ENCODE measurements around the gene TMEM266.

Gene TMEM266

DNA sequence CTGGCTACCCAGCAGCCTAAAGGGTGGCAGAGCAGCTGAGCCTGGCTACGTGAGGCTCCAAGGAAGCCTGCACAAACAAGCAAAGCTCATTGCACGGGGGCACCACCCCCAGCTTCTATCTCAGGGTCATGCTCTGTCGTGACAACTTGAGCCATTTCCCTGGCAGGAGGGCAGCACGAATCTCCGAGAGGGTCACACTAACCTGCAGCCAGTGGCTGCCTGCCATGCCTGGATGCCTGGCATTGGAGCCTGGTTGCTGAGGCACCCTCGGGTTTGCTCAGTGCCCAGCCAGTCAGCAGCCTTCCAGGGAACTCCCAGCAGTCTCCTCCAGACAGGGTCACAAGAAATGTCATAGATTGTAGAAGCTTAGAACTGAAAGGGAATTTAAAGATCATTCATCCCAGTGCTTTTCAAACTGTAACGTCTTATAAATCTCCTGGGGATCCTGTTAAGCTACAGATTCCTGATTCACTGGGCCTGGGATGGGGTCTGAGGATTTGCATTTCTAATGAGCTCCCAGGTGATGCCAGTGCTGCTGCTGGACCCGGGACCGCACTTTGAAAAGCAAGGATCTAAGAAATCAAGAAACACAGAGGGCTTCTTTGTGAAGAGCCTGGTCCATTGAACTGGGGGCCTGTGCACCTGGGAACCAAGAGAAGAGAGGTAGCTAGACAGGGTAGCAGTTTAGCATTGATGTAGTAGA is 48.4 kb downstream of the TMEM266 start:
- Histone ChIP-seq H3K4me3 (ENCODE audit: low read depth in 1 of 2, low read length in 2 of 2) (no peak overlapping the region), H3K9me3 (ENCODE audit: control insufficient read depth in 1 of 2, low read length in 2 of 2) (peaks cover 0 to 4% of the 10 kb centered on the region in 2 donors), H3K27ac (ENCODE audit: low read length) (no peak overlapping the region), H3K27me3 (ENCODE audit: low read depth, low read length) (no peaks in the 10 kb centered on the region), H3K36me3 (ENCODE audit: control insufficient read depth in 1 of 2, insufficient read depth in 2 of 2, low read length in 2 of 2) (no peaks in the 10 kb centered on the region), H3K4me1 (ENCODE audit: control insufficient read depth in 1 of 2, insufficient read depth in 2 of 2, low read length in 2 of 2) (no peaks in the 10 kb centered on the region)

DNA sequence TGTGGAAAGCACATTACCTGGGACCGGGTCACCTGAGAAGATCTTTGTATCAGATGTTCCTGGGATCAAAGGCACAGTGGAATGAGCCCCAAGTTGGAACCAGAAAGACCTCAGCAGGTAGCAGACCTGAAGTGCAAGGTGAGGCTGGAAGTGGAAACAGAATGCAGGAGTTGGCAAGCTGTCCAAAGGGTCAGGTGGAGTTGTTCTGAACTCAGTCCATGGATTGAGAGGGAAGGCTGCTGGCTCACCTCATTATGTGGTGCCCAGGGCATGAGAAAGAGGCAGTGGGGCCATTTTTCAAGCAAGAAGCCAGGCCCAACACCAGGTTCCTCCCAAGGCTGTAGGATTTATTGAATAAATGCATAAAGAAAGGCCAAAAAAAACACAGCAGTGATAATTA is 49.3 kb downstream of the TMEM266 start:
- Histone ChIP-seq H3K4me3 (ENCODE audit: low read depth in 1 of 2, low read length in 2 of 2) (no peak overlapping the region), H3K36me3 (ENCODE audit: control insufficient read depth in 1 of 2, insufficient read depth in 2 of 2, low read length in 2 of 2) (no peaks in the 10 kb centered on the region), H3K9me3 (ENCODE audit: control insufficient read depth in 1 of 2, low read length in 2 of 2) (peaks cover 0 to 4% of the 10 kb centered on the region in 2 donors), H3K27me3 (ENCODE audit: low read depth, low read length) (no peaks in the 10 kb centered on the region), H3K27ac (ENCODE audit: low read length) (no peak overlapping the region), H3K4me1 (ENCODE audit: control insufficient read depth in 1 of 2, insufficient read depth in 2 of 2, low read length in 2 of 2) (no peaks in the 10 kb centered on the region)

DNA sequence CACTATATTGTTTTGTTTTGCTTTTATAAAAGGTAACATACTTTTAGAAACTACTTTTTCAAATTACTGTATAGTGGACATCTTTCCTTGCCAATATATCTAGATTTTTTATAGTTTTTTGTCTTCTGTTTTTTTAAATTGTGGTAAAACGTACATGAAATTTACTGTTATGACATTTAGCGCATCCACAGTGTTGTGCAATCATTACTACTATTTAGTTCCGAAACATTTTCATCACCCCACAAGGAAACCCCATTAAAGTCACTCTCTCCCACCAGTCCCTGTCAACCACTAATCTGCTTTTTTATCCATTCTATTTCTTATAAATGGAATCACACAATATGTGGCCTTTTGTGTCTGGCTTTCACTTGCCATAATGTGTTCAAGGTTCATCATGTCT is 54.8 kb downstream of the TMEM266 start:
- peaks cover 0 to 4% of the 10 kb centered on the region in 2 donors for H3K9me3 ChIP-seq (ENCODE audit: control insufficient read depth in 1 of 2, low read length in 2 of 2)

DNA sequence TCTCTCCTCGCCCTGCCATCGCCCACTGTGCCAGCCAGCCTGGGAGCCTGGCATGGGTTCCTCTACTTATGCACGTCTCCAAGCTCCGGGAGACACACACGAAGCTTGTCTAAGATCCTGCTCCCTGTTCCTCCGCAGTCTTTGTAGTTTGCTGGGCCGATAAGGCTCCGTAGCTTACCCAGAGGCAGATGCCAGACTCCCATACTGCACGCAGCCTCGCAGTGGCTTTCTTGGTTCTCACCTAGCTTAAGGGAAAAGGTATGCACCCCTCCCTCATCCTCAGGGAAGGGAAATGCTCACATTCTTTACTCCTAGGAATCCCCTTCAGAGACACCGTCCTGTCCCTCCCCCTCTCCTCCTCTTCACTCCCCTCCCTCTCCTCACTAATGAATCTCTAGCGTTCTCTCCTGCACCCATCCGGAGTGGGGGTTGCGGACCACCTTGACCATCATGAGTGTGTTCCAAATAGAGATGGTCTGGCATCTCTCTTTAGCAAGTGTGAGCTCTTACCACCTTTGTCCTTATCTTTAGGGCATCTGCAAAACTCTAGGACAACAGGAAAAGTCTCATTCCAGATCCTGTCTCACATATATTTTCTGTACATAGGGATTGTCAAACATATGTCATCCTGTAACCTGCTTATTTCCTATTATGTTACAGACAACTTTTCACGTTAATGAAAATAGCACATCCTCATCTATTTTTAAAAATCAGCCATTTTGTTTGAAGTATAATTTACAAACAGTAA is 56.5 kb downstream of the TMEM266 start:
- Histone ChIP-seq H3K4me1 (ENCODE audit: control insufficient read depth in 1 of 2, insufficient read depth in 2 of 2, low read length in 2 of 2) (no peaks in the 10 kb centered on the region), H3K36me3 (ENCODE audit: control insufficient read depth in 1 of 2, insufficient read depth in 2 of 2, low read length in 2 of 2) (no peaks in the 10 kb centered on the region), H3K27ac (ENCODE audit: low read length) (no peak overlapping the region), H3K9me3 (ENCODE audit: control insufficient read depth in 1 of 2, low read length in 2 of 2) (no peaks in the 10 kb centered on the region), H3K4me3 (ENCODE audit: low read depth in 1 of 2, low read length in 2 of 2) (no peak overlapping the region), H3K27me3 (ENCODE audit: low read depth, low read length) (no peaks in the 10 kb centered on the region)

More for the DNA sequence above, 54.8 kb downstream of the TMEM266 start:
- Histone ChIP-seq H3K27me3 (ENCODE audit: low read depth, low read length) (no peaks in the 10 kb centered on the region), H3K36me3 (ENCODE audit: control insufficient read depth in 1 of 2, insufficient read depth in 2 of 2, low read length in 2 of 2) (no peaks in the 10 kb centered on the region), H3K4me3 (ENCODE audit: low read depth in 1 of 2, low read length in 2 of 2) (no peak overlapping the region), H3K27ac (ENCODE audit: low read length) (no peak overlapping the region), H3K4me1 (ENCODE audit: control insufficient read depth in 1 of 2, insufficient read depth in 2 of 2, low read length in 2 of 2) (no peaks in the 10 kb centered on the region)

DNA sequence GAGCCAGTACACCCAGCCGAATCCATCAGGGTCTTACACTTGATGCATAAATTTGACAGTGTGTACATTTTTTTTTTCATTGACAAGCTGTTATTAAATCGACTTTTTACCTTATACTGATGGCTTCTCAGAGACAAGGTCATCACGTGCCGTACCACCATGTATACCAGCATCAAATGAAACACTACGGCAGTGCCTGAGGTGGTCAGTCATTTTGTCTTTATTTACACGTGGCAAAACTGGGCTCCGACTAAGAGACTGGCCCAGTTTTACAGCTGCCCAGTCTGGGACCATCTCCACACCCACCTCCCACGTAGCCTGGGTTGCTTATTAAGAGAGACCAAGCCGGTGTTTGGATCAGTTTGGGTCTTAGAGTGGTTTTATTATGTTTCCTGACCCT is 57.4 kb downstream of the TMEM266 start:
- no peaks in the 10 kb centered on the region for H3K9me3 ChIP-seq (ENCODE audit: control insufficient read depth in 1 of 2, low read length in 2 of 2)
- no peaks in the 10 kb centered on the region for H3K27me3 ChIP-seq (ENCODE audit: low read depth, low read length)
- no peak overlapping the region for H3K27ac ChIP-seq (ENCODE audit: low read length)
- H3K36me3 ChIP-seq (ENCODE audit: control insufficient read depth in 1 of 2, insufficient read depth in 2 of 2, low read length in 2 of 2) = no peaks in the 10 kb centered on the region
- H3K4me3 ChIP-seq (ENCODE audit: low read depth in 1 of 2, low read length in 2 of 2) = no peak overlapping the region
- H3K4me1 ChIP-seq (ENCODE audit: control insufficient read depth in 1 of 2, insufficient read depth in 2 of 2, low read length in 2 of 2) = no peaks in the 10 kb centered on the region

DNA sequence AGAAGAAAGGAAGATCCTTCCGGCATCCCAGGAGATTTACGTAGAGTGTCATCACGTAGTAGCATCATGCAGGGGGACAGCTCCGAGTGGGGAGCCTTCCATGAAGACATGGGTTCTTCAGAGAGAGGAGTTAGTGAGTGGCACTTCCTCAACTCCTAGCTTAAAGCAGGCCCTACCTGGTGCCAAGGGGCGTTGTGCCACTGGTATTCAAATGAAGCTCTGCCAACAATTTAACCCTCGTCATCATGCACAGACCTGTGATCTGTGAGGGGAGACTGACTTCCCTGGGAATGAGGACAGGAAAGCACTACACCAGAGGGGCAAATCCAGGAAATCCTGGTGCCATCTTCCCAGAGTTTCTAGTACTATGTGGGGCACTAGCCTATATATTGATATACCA is 59.0 kb downstream of the TMEM266 start:
- no peaks in the 10 kb centered on the region for H3K4me1 ChIP-seq (ENCODE audit: control insufficient read depth in 1 of 2, insufficient read depth in 2 of 2, low read length in 2 of 2)
- no peaks in the 10 kb centered on the region for H3K36me3 ChIP-seq (ENCODE audit: control insufficient read depth in 1 of 2, insufficient read depth in 2 of 2, low read length in 2 of 2)
- H3K9me3 ChIP-seq (ENCODE audit: control insufficient read depth in 1 of 2, low read length in 2 of 2) = no peaks in the 10 kb centered on the region
- H3K27me3 ChIP-seq (ENCODE audit: low read depth, low read length) = no peaks in the 10 kb centered on the region
- no peak overlapping the region for H3K27ac ChIP-seq (ENCODE audit: low read length)
- no peak overlapping the region for H3K4me3 ChIP-seq (ENCODE audit: low read depth in 1 of 2, low read length in 2 of 2)

DNA sequence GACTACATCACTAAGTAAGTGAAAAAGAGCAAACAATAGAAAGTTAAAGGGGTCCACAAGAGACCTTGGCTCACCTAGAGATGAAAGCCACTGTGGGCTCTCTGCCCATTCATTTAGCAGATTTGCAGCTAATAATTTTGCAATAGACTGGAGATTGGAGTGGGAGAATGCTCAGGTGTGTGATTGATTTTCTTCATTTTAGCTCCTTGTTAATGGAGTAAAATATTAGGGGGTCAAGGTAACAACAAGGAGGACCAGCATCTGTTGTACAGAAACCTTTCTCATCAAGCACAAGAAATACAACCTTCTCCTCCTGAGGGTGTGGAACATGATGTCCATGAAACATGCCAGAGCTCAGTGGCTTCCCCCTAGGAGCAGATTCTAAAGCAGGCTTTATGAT is 63.2 kb downstream of the TMEM266 start:
- Histone ChIP-seq H3K4me1 (ENCODE audit: control insufficient read depth in 1 of 2, insufficient read depth in 2 of 2, low read length in 2 of 2) (no peaks in the 10 kb centered on the region), H3K4me3 (ENCODE audit: low read depth in 1 of 2, low read length in 2 of 2) (no peak overlapping the region), H3K36me3 (ENCODE audit: control insufficient read depth in 1 of 2, insufficient read depth in 2 of 2, low read length in 2 of 2) (no peaks in the 10 kb centered on the region), H3K27me3 (ENCODE audit: low read depth, low read length) (no peaks in the 10 kb centered on the region), H3K27ac (ENCODE audit: low read length) (no peak overlapping the region), H3K9me3 (ENCODE audit: control insufficient read depth in 1 of 2, low read length in 2 of 2) (peaks cover 0 to 3% of the 10 kb centered on the region in 2 donors)

DNA sequence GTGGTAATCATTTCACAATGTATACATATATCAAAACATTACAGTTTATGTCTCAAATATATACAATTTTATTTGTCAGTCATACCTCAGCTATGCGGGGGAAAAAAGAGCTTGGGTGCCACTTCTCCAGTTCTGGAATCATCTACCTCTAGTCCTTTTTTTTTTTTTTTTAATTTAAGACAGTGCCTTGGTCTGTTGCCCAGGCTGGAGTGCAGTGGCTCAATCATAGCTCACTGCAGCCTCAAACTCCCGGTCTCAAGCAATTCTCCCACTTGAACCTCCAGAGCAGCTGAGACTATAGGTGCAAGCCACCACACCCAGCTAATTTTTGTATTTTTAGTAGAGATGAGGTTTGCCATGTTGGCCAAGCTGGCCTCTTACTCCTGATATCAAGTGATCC is 67.4 kb downstream of the TMEM266 start:
- Histone ChIP-seq H3K27ac (ENCODE audit: low read length) (no peak overlapping the region), H3K9me3 (ENCODE audit: control insufficient read depth in 1 of 2, low read length in 2 of 2) (peaks cover 0 to 3% of the 10 kb centered on the region in 2 donors), H3K4me1 (ENCODE audit: control insufficient read depth in 1 of 2, insufficient read depth in 2 of 2, low read length in 2 of 2) (no peaks in the 10 kb centered on the region), H3K4me3 (ENCODE audit: low read depth in 1 of 2, low read length in 2 of 2) (no peak overlapping the region), H3K36me3 (ENCODE audit: control insufficient read depth in 1 of 2, insufficient read depth in 2 of 2, low read length in 2 of 2) (no peaks in the 10 kb centered on the region), H3K27me3 (ENCODE audit: low read depth, low read length) (no peaks in the 10 kb centered on the region)

DNA sequence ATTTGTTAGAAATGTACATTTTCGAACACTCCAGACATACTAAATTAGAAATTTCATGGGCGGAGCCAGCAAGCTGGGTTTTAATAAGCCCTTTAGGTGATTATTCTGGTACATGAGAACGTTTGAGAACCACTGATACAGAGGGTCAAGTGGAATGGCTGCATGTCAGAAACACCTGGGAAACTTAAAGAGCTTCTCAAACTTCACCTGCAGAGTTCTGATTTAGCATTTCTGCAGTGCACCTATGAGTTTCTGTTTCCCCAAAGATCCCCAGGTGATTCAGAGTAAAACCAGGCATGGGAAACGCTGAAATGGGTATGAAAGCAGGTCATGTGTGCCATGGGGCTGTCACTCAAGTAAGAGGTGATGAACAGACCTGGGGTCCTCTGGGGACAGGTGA is 68.1 kb downstream of the TMEM266 start:
- H3K27me3 ChIP-seq (ENCODE audit: low read depth, low read length) = no peaks in the 10 kb centered on the region
- no peak overlapping the region for H3K27ac ChIP-seq (ENCODE audit: low read length)
- H3K4me1 ChIP-seq (ENCODE audit: control insufficient read depth in 1 of 2, insufficient read depth in 2 of 2, low read length in 2 of 2) = no peaks in the 10 kb centered on the region
- peaks cover 0 to 3% of the 10 kb centered on the region in 2 donors for H3K9me3 ChIP-seq (ENCODE audit: control insufficient read depth in 1 of 2, low read length in 2 of 2)
- no peak overlapping the region for H3K4me3 ChIP-seq (ENCODE audit: low read depth in 1 of 2, low read length in 2 of 2)
- no peaks in the 10 kb centered on the region for H3K36me3 ChIP-seq (ENCODE audit: control insufficient read depth in 1 of 2, insufficient read depth in 2 of 2, low read length in 2 of 2)

DNA sequence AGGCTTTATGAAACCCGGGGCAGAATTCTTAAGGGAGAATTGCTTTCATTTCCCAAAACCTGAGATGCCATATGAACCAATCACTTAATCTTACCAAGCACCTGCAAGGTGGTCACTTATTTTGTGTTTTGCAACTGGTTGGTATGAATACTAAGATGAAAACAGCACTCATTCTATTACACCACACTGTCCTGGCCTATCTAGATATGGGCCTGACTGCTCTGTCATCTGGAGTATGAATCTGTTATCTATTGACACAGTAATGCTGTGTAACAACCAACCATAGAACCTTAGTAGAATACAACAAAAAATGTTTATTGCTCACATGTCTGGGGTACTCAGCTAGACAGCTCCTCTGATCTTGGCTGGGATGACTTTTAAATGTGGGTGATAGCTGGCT is 74.8 kb downstream of the TMEM266 start:
- Histone ChIP-seq H3K36me3 (ENCODE audit: control insufficient read depth in 1 of 2, insufficient read depth in 2 of 2, low read length in 2 of 2) (no peaks in the 10 kb centered on the region), H3K4me1 (ENCODE audit: control insufficient read depth in 1 of 2, insufficient read depth in 2 of 2, low read length in 2 of 2) (peaks cover 0 to under 1% of the 10 kb centered on the region in 2 donors), H3K27me3 (ENCODE audit: low read depth, low read length) (no peaks in the 10 kb centered on the region), H3K4me3 (ENCODE audit: low read depth in 1 of 2, low read length in 2 of 2) (no peak overlapping the region), H3K9me3 (ENCODE audit: control insufficient read depth in 1 of 2, low read length in 2 of 2) (no peaks in the 10 kb centered on the region), H3K27ac (ENCODE audit: low read length) (no peak overlapping the region)

DNA sequence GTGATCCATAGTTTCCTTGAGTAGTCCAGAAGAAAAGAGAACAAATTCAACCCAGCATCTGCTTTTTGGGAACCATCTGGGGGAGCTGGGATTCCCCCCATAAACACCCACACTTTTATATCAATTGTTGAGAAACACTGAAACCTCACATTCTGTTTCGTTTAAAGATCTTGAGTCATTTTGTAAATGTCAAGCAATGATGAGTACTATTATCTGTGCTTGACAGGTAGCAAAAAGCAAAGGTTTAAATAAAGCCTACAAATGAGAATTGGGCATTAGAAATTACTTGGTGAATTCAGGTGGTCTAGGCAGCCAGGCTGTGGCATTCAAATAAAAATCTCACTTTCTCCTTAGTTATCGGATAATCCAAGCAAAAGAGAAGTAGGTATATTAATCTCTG is 75.7 kb downstream of the TMEM266 start:
- H3K4me1 ChIP-seq (ENCODE audit: control insufficient read depth in 1 of 2, insufficient read depth in 2 of 2, low read length in 2 of 2) = peaks cover 0 to 8% of the 10 kb centered on the region in 2 donors
- H3K27me3 ChIP-seq (ENCODE audit: low read depth, low read length) = no peaks in the 10 kb centered on the region
- H3K4me3 ChIP-seq (ENCODE audit: low read depth in 1 of 2, low read length in 2 of 2) = no peak overlapping the region
- no peaks in the 10 kb centered on the region for H3K36me3 ChIP-seq (ENCODE audit: control insufficient read depth in 1 of 2, insufficient read depth in 2 of 2, low read length in 2 of 2)
- no peak overlapping the region for H3K27ac ChIP-seq (ENCODE audit: low read length)
- H3K9me3 ChIP-seq (ENCODE audit: control insufficient read depth in 1 of 2, low read length in 2 of 2) = no peaks in the 10 kb centered on the region

All from muscle layer of duodenum (tissue), 2 donors.